Endothelial cell of umbilical vein (primary cell): ENCODE data around the gene CNTN1. TPM values are rescaled to one million over a fixed set of nuclear protein-coding genes. Genes with fewer than 3 reads are reported as not detected.

ENCODE experiments used
- BruUV-seq: library from RNA; stranded (reverse); fragments of 400-500 nt; replicated peaks from 2 replicates; lab custom pipeline; 2021; lab: Mats Ljungman, UMichigan
- CTCF ChIA-PET: fragments of 300-600, 350-600 bp; sonication (Branson Sonifier 250); formaldehyde crosslinking; loops from one replicate; lab custom pipeline; 2021; ENCODE audit warnings: antibody characterized with exemption, inconsistent platforms; lab: Charles Lee
- POLR2A ChIA-PET: fragments of 300-600, 350-600 bp; sonication (Branson Sonifier 250); formaldehyde crosslinking; loops from one replicate; lab custom pipeline; 2021; ENCODE audit warnings: antibody characterized with exemption, inconsistent platforms; lab: Charles Lee
- DNase-seq: peaks from one replicate; pipeline ENCODE4 v3.0.0-alpha.2; 2011; ENCODE audit warnings: low read depth, low spot score
- FAIRE-seq: peaks from 2 replicates; lab custom pipeline; 2011; peaks lifted over from hg19 to GRCh38; lab: Jason Lieb, UNC
- H2AFZ ChIP-seq: 2 replicates; pipeline ENCODE4 v1.6.0; 2012; ENCODE audit warnings: low read depth, low read length, control low read depth, inconsistent platforms
- H3K27ac ChIP-seq: 2 replicates; pipeline ENCODE4 v1.5.1; 2011; ENCODE audit warnings: low read depth, mild to moderate bottlenecking, control low read depth, low read length, moderate library complexity; ENCODE audit not compliant: insufficient read depth
- H3K27me3 ChIP-seq, 2 experiments: 2 replicates each; pipeline versions ENCODE4 v1.6.0 to v1.6.1; 2011; ENCODE audit warnings: low read length in 2 of 2, mixed read lengths in 1 of 2; ENCODE audit not compliant: control insufficient read depth in 2 of 2, insufficient read depth in 2 of 2
- H3K36me3 ChIP-seq, 2 experiments: 2 replicates in 1 of 2; 3 replicates in 1 of 2; pipeline ENCODE4 v1.5.1; 2011; ENCODE audit warnings: low read length in 2 of 2, mild to moderate bottlenecking in 1 of 2, moderate library complexity in 1 of 2; ENCODE audit not compliant: control insufficient read depth in 2 of 2, insufficient read depth in 2 of 2; ENCODE audit errors: extremely low read depth in 1 of 2
- H3K4me1 ChIP-seq: 3 replicates; pipeline ENCODE4 v1.5.1; 2011; ENCODE audit warnings: mild to moderate bottlenecking, low read length; ENCODE audit not compliant: control insufficient read depth, insufficient read depth; ENCODE audit errors: extremely low read depth
- H3K4me2 ChIP-seq: 2 replicates; pipeline ENCODE4 v1.6.1; 2011; ENCODE audit warnings: low read length, control low read depth, mixed read lengths; ENCODE audit not compliant: insufficient read depth
- H3K4me3 ChIP-seq, 3 experiments: fragments of 200-600 bp in 1 of 3; sonication (generic), shearing (Covaris generic) in 1 of 3; replicated peaks in 1 of 3; 2 replicates each; pipeline ENCODE4 v1.5.1; 2011 to 2016; ENCODE audit warnings: control low read depth in 3 of 3, low read length in 3 of 3, mild to moderate bottlenecking in 2 of 3, inconsistent platforms in 1 of 3, low read depth in 1 of 3, moderate library complexity in 1 of 3; ENCODE audit not compliant: insufficient read depth in 1 of 3
- H3K79me2 ChIP-seq: 2 replicates; pipeline ENCODE4 v1.6.0; 2012; ENCODE audit warnings: low read length, inconsistent platforms; ENCODE audit not compliant: control insufficient read depth, insufficient read depth
- H3K9ac ChIP-seq: replicated peaks from 2 replicates; pipeline ENCODE3; 2011; ENCODE audit warnings: low read length, control low read depth; ENCODE audit not compliant: insufficient read depth; ENCODE audit errors: extremely low read depth
- H3K9me1 ChIP-seq: replicated peaks from 3 replicates; pipeline ENCODE4 v1.6.0; 2011; ENCODE audit warnings: mild to moderate bottlenecking, low read length; ENCODE audit not compliant: control insufficient read depth, insufficient read depth; ENCODE audit errors: extremely low read depth
- H3K9me3 ChIP-seq: replicated peaks from 2 replicates; pipeline ENCODE4 v1.5.1; 2012; ENCODE audit warnings: low read length, inconsistent platforms; ENCODE audit not compliant: control insufficient read depth, insufficient read depth
- H4K20me1 ChIP-seq: replicated peaks from 2 replicates; pipeline ENCODE3; 2011; ENCODE audit warnings: mild to moderate bottlenecking, low read length; ENCODE audit not compliant: control insufficient read depth, insufficient read depth; ENCODE audit errors: extremely low read depth
- CTCF ChIP-seq, 2 donors: IDR thresholded peaks; 1 replicate in 1 of 2; 2 replicates in 1 of 2; pipeline ENCODE4 v1.5.1; 2011; ENCODE audit warnings: low read length in 2 of 2, mild to moderate bottlenecking in 2 of 2, moderate library complexity in 2 of 2, control low read depth in 1 of 2, inconsistent platforms in 1 of 2, low read depth in 1 of 2; ENCODE audit not compliant: insufficient read depth in 1 of 2; ENCODE audit errors: extremely low read depth in 1 of 2
- EZH2 ChIP-seq: IDR thresholded peaks from 2 replicates; pipeline ENCODE4 v1.6.1; 2012; ENCODE audit warnings: borderline replicate concordance, low read depth, mild to moderate bottlenecking, moderate library complexity, low read length, inconsistent platforms; ENCODE audit not compliant: severe bottlenecking
- FOS ChIP-seq: IDR thresholded peaks from 2 replicates; pipeline ENCODE4 v1.6.1; 2011; ENCODE audit warnings: mild to moderate bottlenecking, low read length, moderate library complexity, borderline replicate concordance; ENCODE audit not compliant: insufficient read depth
- GATA2 ChIP-seq: IDR thresholded peaks from 2 replicates; pipeline ENCODE4 v1.7.0; 2011; ENCODE audit warnings: low read depth, mild to moderate bottlenecking, moderate library complexity, mixed read lengths, low read length; ENCODE audit not compliant: insufficient read length, insufficient read depth
- JUN ChIP-seq: IDR thresholded peaks from 2 replicates; pipeline ENCODE4 v1.6.1; 2011; ENCODE audit warnings: borderline replicate concordance, low read depth; ENCODE audit not compliant: insufficient read length, insufficient read depth
- MAX ChIP-seq: IDR thresholded peaks from 2 replicates; pipeline ENCODE4 v1.6.1; 2011; ENCODE audit not compliant: insufficient read depth, insufficient read length
- MYC ChIP-seq: IDR thresholded peaks from one replicate; pipeline ENCODE4 v1.6.1; 2011; ENCODE audit warnings: mild to moderate bottlenecking, low read depth, low read length
- POLR2A ChIP-seq: IDR thresholded peaks from 2 replicates; pipeline ENCODE4 v1.6.1; 2012; ENCODE audit warnings: low read depth, mild to moderate bottlenecking, control low read depth, low read length
- POLR2AphosphoS5 ChIP-seq: IDR thresholded peaks from 2 replicates; pipeline ENCODE4 v1.6.1; 2012; ENCODE audit warnings: low read depth, mild to moderate bottlenecking, control low read depth, low read length, moderate library complexity; ENCODE audit not compliant: insufficient read depth
- dilution Hi-C: fragments of 300-500 bp; cut with MboI; formaldehyde crosslinking; loops from one replicate; pipeline ENCODE4 v1.15.0; 2019; ENCODE audit warnings: low sequenced_read_pairs; ENCODE audit not compliant: extremely low pct_ligation_motif_present
- intact Hi-C: fragments of 100-400 bp; cut with micrococcal nuclease; formaldehyde crosslinking; loops from one replicate; pipeline ENCODE4 v1.10.0; 2022
- polyA plus RNA-seq, 4 experiments: library from polyadenylated mRNA; depleted of rRNA in 3 of 4; stranded (reverse) in 3 of 4; unstranded in 1 of 4; fragments of >200 nt; gene quantifications; 2 replicates each; pipeline versions ENCODE4 v1.2.1 to v1.2.3, GENCODE V29; 2011 to 2012; ENCODE audit warnings: missing spikeins in 1 of 4
- total RNA-seq: library from RNA; stranded (reverse); gene quantifications from 2 replicates; pipeline ENCODE4 v1.2.3, GENCODE V29; 2021

The CNTN1 gene
- total and polyA plus RNA-seq, 2 donors (not counting 3 experiments of a cell fraction or from before 2014, with no cell fraction given), result 0.07 TPM; not detected in 1

GRCh38 chr12:40726366-40726765 lies 34.1 kb downstream of the CNTN1 start:
- no peaks in the 10 kb centered on the region for H3K36me3 ChIP-seq
- no peaks in the 10 kb centered on the region for H3K79me2 ChIP-seq
- CTCF ChIA-PET, result no interaction called here
- TF ChIP-seq FOS (no peak), POLR2AphosphoS5 (no peak), MYC (no peak), EZH2 (no peak)
- H2AFZ ChIP-seq, result no peak overlapping the region
- intact Hi-C loops, result no loop called here
- dilution Hi-C loops, result no loop called here
- BruUV-seq, result no TSS peak
- no peak overlapping the region for H3K9ac ChIP-seq
- H3K9me1 ChIP-seq, result no peaks in the 10 kb centered on the region
- no peaks in the 10 kb centered on the region for H3K27me3 ChIP-seq
- H3K9me3 ChIP-seq, result no peaks in the 10 kb centered on the region
- H3K4me2 ChIP-seq, result no peak overlapping the region
- no peaks in the 10 kb centered on the region for H3K4me1 ChIP-seq
- no peaks in the 10 kb centered on the region for H4K20me1 ChIP-seq
- POLR2A ChIA-PET, result no interaction called here
- no peak for DNase-seq
- no peak overlapping the region for H3K27ac ChIP-seq
- FAIRE-seq, result no peak
- H3K4me3 ChIP-seq, result no peak overlapping the region

GRCh38 chr12:40727774-40728483 lies 35.7 kb downstream of the CNTN1 start:
- no peak overlapping the region for H3K9ac ChIP-seq
- no peaks in the 10 kb centered on the region for H3K9me1 ChIP-seq
- no peaks in the 10 kb centered on the region for H3K36me3 ChIP-seq
- no peak for DNase-seq
- TF ChIP-seq POLR2AphosphoS5, result no peak
- TF ChIP-seq JUN, result no peak
- no peak for TF ChIP-seq EZH2
- no peak for TF ChIP-seq POLR2A
- no peak for TF ChIP-seq CTCF (IDR thresholded peaks at IDR 0.05; ENCODE audit: extremely low read depth in 1 of 2, insufficient read depth in 1 of 2, low read depth in 1 of 2, low read length in 2 of 2)
- TF ChIP-seq MYC, result no peak
- no peak for TF ChIP-seq FOS
- no peak for TF ChIP-seq GATA2
- no peak for TF ChIP-seq MAX
- H3K4me3 ChIP-seq, result no peak overlapping the region
- no peak for FAIRE-seq
- POLR2A ChIA-PET, result no interaction called here
- no peaks in the 10 kb centered on the region for H4K20me1 ChIP-seq
- H3K9me3 ChIP-seq, result no peaks in the 10 kb centered on the region
- H3K79me2 ChIP-seq, result no peaks in the 10 kb centered on the region
- intact Hi-C loops, result no loop called here
- dilution Hi-C loops, result no loop called here
- H2AFZ ChIP-seq, result no peak overlapping the region
- no peak overlapping the region for H3K27ac ChIP-seq
- H3K4me2 ChIP-seq, result no peak overlapping the region
- H3K4me1 ChIP-seq, result no peaks in the 10 kb centered on the region
- no TSS peak for BruUV-seq
- CTCF ChIA-PET, result no interaction called here
- H3K27me3 ChIP-seq, result no peaks in the 10 kb centered on the region
